Loucy (cell line): ENCODE data around the gene PIP4P1.

Experiments
- H2AFZ ChIP-seq: fragments of 200-600 bp; sonication (generic); 2 replicates; pipeline ENCODE4 v1.6.0; 2016; ENCODE audit warnings: antibody characterized with exemption, mild to moderate bottlenecking, low read length, moderate library complexity
- H3F3A ChIP-seq: fragments of 200-600 bp; 2 replicates; pipeline ENCODE4 v1.6.0; 2016; ENCODE audit warnings: antibody characterized with exemption, low read depth, mild to moderate bottlenecking
- H3K27me3 ChIP-seq: fragments of 200-600 bp; sonication (generic); 2 replicates; pipeline ENCODE4 v1.6.1; 2014; ENCODE audit warnings: low read length, mild to moderate bottlenecking; ENCODE audit not compliant: insufficient read depth, poor library complexity, severe bottlenecking
- H3K36me3 ChIP-seq: fragments of 200-600 bp; sonication (generic); 2 replicates; pipeline ENCODE4 v1.6.1; 2016; ENCODE audit warnings: low read length; ENCODE audit not compliant: insufficient read depth
- H3K4me1 ChIP-seq: fragments of 200-600 bp; sonication (generic); 2 replicates; pipeline ENCODE4 v1.5.1; 2014; ENCODE audit warnings: low read length, mild to moderate bottlenecking; ENCODE audit not compliant: insufficient read depth, poor library complexity, severe bottlenecking
- H3K4me2 ChIP-seq: fragments of 200-600 bp; sonication (generic); 2 replicates; pipeline ENCODE4 v1.6.0; 2014; ENCODE audit warnings: antibody characterized with exemption, low read length, low read depth, mild to moderate bottlenecking; ENCODE audit not compliant: poor library complexity, severe bottlenecking
- H3K4me3 ChIP-seq: fragments of 200-600 bp; sonication (generic); 2 replicates; pipeline ENCODE4 v1.5.1; 2014; ENCODE audit warnings: low read length, mild to moderate bottlenecking, mixed read lengths; ENCODE audit not compliant: poor library complexity, severe bottlenecking
- H3K79me2 ChIP-seq: fragments of 200-600 bp; sonication (generic); 2 replicates; pipeline ENCODE4 v1.6.1; 2014; ENCODE audit warnings: low read length; ENCODE audit not compliant: insufficient read depth
- H3K9ac ChIP-seq: fragments of 200-600 bp; sonication (generic); 2 replicates; pipeline ENCODE4 v1.6.0; 2014; ENCODE audit warnings: mild to moderate bottlenecking, low read depth, low read length, moderate library complexity; ENCODE audit not compliant: poor library complexity, severe bottlenecking
- H3K9me2 ChIP-seq: fragments of 200-600 bp; sonication (generic); replicated peaks from 2 replicates; pipeline ENCODE4 v1.6.1; 2016; ENCODE audit warnings: low read depth, low read length, mixed read lengths
- H3K9me3 ChIP-seq: fragments of 200-600 bp; sonication (generic); 2 replicates; pipeline ENCODE4 v1.6.1; 2014; ENCODE audit warnings: mild to moderate bottlenecking, antibody characterized with exemption, low read length, low read depth; ENCODE audit not compliant: insufficient read depth
- H4K20me1 ChIP-seq: fragments of 200-600 bp; sonication (generic); 2 replicates; pipeline ENCODE4 v1.6.0; 2014; ENCODE audit warnings: antibody characterized with exemption, low read length, mild to moderate bottlenecking; ENCODE audit not compliant: insufficient read depth, poor library complexity, severe bottlenecking
- CTCF ChIP-seq: fragments of 200-600 bp; sonication (generic); conservative IDR thresholded peaks from 2 replicates; pipeline ENCODE4 v1.5.1; 2014; ENCODE audit warnings: mild to moderate bottlenecking, antibody characterized with exemption, low read length
- EZH2phosphoT487 ChIP-seq: fragments of 200-600 bp; IDR thresholded peaks from 2 replicates; pipeline ENCODE4 v1.6.1; 2018; ENCODE audit warnings: antibody characterized with exemption, mild to moderate bottlenecking, moderate library complexity, borderline replicate concordance

Gene PIP4P1

GRCh38 chr14:20489093-20489994 lies 28.1 kb upstream of the PIP4P1 start:
- peak overlapping the region; percentile 53 for H3K4me2 ChIP-seq
- no peaks in the 10 kb centered on the region for H3K9me2 ChIP-seq
- H3K4me3 ChIP-seq, result peak overlapping the region; percentile 44
- no peaks in the 10 kb centered on the region for H3K27me3 ChIP-seq
- no peaks in the 10 kb centered on the region for H3K9me3 ChIP-seq
- no peaks in the 10 kb centered on the region for H3F3A ChIP-seq
- TF ChIP-seq CTCF (no peak), EZH2phosphoT487 (no peak)
- peak overlapping the region; percentile 73 for H2AFZ ChIP-seq
- no peaks in the 10 kb centered on the region for H3K79me2 ChIP-seq
- no peaks in the 10 kb centered on the region for H4K20me1 ChIP-seq
- peak overlapping the region; percentile 58 for H3K9ac ChIP-seq
- peaks cover 57% of the 10 kb centered on the region for H3K4me1 ChIP-seq
- no peaks in the 10 kb centered on the region for H3K36me3 ChIP-seq

DNA sequence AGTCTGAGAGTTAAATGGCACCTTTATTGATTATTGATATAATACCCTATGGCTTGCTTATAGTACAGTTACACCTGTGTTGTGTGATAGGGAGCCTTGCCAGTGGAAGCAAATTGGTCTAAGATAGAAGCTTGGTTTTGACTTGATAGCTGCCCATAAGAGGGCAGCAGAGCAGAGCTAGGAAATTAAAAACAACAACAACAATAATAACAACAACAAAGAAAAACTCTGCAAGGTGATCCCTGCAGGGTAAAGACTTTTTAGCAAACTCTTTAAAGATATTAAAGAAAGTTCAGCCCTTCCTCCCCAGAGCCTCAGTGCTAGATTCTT lies 26.1 kb upstream of the PIP4P1 start:
- Histone ChIP-seq H3K36me3 (no peaks in the 10 kb centered on the region), H3K79me2 (no peaks in the 10 kb centered on the region), H3K9ac (peak overlapping the region; percentile 45), H3K27me3 (no peaks in the 10 kb centered on the region), H3K4me2 (peak overlapping the region; percentile 62), H4K20me1 (no peaks in the 10 kb centered on the region), H3K9me2 (no peaks in the 10 kb centered on the region), H2AFZ (peak overlapping the region; percentile 59), H3K4me3 (peak overlapping the region; percentile 49), H3K9me3 (no peaks in the 10 kb centered on the region), H3F3A (no peaks in the 10 kb centered on the region), H3K4me1 (peaks cover 52% of the 10 kb centered on the region)
- TF ChIP-seq CTCF (peak; percentile 59), EZH2phosphoT487 (no peak)

DNA sequence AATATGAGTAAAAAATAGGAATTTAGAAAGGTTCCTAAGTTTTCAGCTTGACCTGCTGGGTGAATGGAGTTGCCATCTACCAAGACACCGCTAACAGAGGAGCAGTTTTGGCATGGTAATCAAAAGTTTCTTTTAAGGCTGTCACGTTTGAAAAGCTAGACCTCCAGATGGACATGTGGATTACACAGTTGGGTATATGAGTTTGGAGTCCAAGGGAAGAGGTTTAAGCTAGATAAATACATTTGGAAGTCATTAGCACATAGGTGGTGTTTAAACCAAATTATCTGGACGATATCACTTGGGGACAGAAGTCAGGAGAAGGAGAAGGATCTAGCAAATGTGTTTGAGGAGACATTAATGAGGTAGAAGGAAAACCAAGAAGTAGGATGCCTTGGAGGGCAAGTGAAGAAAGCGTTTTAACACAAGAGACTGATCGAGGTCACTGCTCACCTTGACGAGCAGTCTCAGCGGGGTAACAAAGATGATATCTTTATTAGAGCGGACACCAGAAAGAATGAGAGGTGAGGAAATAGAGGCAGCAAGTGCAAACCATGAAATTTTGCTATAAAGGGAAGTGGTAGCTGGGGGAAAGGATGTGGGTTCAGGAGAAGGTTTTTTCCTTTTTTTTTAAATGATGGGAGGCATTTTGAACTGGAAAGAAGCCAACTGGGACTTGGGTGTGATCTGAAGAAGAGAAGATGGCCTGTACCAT lies 25.6 kb upstream of the PIP4P1 start:
- Histone ChIP-seq H3K27me3 (no peaks in the 10 kb centered on the region), H3K9me3 (no peaks in the 10 kb centered on the region), H3K4me3 (peak overlapping the region; percentile 49), H3F3A (no peaks in the 10 kb centered on the region), H3K79me2 (no peaks in the 10 kb centered on the region), H3K9me2 (no peaks in the 10 kb centered on the region), H4K20me1 (no peaks in the 10 kb centered on the region), H3K9ac (peak overlapping the region; percentile 45), H3K4me2 (peak overlapping the region; percentile 62), H3K4me1 (peaks cover 52% of the 10 kb centered on the region), H2AFZ (peak overlapping the region; percentile 59), H3K36me3 (no peaks in the 10 kb centered on the region)
- TF ChIP-seq EZH2phosphoT487 (no peak), CTCF (no peak)
